IMR-90 (cell line): ENCODE measurements around the gene RPS24.

Experiments used
- BHLHE40 ChIP-seq: fragments of 150-350 bp; IDR thresholded peaks from 2 replicates; pipeline ENCODE4 v1.6.1; 2016; ENCODE audit warnings: mild to moderate bottlenecking, low read depth, low read length
- ELK1 ChIP-seq: fragments of 150-350 bp; IDR thresholded peaks from 2 replicates; pipeline ENCODE4 v1.6.1; 2016; ENCODE audit warnings: low read depth, mild to moderate bottlenecking, low read length, moderate library complexity, borderline replicate concordance
- RFX5 ChIP-seq: IDR thresholded peaks from 2 replicates; pipeline ENCODE4 v1.8.0; 2012; ENCODE audit warnings: low read depth, mild to moderate bottlenecking, low read length, moderate library complexity
- TF ChIP-seq, protein P1 (sequence below): conservative IDR thresholded peaks from 2 replicates; pipeline ENCODE4 v1.5.1; 2012; ENCODE audit warnings: mild to moderate bottlenecking, low read depth, low read length, improper control_type of control experiment

- TF ChIP-seq, protein P1, sequence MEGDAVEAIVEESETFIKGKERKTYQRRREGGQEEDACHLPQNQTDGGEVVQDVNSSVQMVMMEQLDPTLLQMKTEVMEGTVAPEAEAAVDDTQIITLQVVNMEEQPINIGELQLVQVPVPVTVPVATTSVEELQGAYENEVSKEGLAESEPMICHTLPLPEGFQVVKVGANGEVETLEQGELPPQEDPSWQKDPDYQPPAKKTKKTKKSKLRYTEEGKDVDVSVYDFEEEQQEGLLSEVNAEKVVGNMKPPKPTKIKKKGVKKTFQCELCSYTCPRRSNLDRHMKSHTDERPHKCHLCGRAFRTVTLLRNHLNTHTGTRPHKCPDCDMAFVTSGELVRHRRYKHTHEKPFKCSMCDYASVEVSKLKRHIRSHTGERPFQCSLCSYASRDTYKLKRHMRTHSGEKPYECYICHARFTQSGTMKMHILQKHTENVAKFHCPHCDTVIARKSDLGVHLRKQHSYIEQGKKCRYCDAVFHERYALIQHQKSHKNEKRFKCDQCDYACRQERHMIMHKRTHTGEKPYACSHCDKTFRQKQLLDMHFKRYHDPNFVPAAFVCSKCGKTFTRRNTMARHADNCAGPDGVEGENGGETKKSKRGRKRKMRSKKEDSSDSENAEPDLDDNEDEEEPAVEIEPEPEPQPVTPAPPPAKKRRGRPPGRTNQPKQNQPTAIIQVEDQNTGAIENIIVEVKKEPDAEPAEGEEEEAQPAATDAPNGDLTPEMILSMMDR = no peak
- TF ChIP-seq BHLHE40 (no peak), RFX5 (no peak), ELK1 (no peak)
These were observed 16.2 kb downstream of the RPS24 start for GRCh38 chr10:78049851-78050250.
